Measurements from ENCODE around the gene LOXHD1.

Gene LOXHD1

DNA sequence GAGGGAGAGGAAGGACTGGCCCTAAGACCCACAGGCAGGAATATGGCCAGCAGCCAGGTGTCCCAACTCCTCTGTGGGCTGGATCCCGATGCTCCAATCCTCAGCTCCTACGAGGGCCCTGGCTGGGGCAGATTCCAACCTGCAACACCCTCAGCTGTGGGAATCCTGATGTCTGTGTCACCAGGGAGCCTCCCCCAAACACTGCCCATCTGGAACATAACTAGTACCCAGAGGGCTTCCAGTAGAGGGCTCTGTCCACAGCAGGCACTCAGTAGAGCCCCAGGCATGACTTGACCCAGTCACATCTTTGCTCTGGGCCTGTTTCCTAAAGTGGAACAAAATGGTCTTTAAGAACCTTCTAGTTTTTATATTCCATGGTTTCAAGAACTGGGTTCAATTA, 20.6 kb upstream of the LOXHD1 start:
- TF ChIP-seq FOXA1 (IDR thresholded peaks at IDR 0.05) (no peak), L3MBTL2 (conservative IDR thresholded peaks at IDR 0.05) (no peak), PKNOX1 (IDR thresholded peaks at IDR 0.05) (no peak), FOXK2 (IDR thresholded peaks at IDR 0.05) (no peak), ELF4 (IDR thresholded peaks at IDR 0.05) (no peak), LEF1 (IDR thresholded peaks at IDR 0.05; ENCODE audit: borderline replicate concordance) (no peak), SP1 (IDR thresholded peaks at IDR 0.05) (no peak), TARDBP (IDR thresholded peaks at IDR 0.05) (no peak)
- CTCF ChIA-PET: interaction anchor here (0.8 kb wide), 1 partner anchor 19 kb away, joined by 3 read pairs; no protein-coding TSS in a partner anchor
- POLR2A ChIA-PET: no interaction called here
- DNase-seq (ENCODE audit: extremely low spot score): no peak

DNA sequence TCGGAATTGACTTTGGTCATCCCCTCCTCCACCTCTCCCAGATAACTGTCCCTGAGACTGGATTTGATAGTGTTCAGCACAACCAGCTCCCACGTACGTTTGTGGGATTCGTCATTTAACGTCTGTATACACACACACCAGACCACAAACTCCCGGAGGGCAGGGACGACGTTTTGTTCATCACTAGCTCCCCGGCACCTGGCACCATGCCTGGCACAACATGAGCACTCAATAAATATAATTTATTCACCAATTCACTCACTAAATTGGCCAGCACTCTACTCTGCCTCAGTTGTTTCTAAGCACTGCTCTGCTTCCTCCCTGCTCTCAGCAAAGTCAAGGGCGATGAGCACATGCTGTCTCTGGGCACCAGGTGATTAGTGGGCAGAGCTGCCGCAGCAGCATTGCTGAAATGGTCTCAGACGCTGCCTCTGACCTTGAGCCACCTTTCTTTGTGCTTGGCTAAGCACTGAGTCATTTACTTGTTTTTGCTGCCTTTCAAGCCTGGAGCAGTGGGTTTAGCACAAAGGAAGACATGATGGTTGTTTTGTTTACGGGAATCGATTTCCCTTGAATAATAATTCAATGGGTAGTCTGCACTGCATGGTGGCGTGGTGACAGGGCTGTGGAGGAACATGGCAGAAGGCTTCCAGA, 19.3 kb upstream of the LOXHD1 start:
- CTCF ChIA-PET: interaction anchor here (0.6 kb wide), 1 partner anchor 25 kb away, joined by 3 read pairs; no protein-coding TSS in a partner anchor
- no peak for DNase-seq (ENCODE audit: extremely low spot score)
- TF ChIP-seq FOXK2 (IDR thresholded peaks at IDR 0.05): no peak
- no peak for TF ChIP-seq ZNF384 (IDR thresholded peaks at IDR 0.05)
- TF ChIP-seq LEF1 (IDR thresholded peaks at IDR 0.05; ENCODE audit: borderline replicate concordance): no peak
- no peak for TF ChIP-seq SP1 (IDR thresholded peaks at IDR 0.05)
- TF ChIP-seq PKNOX1 (IDR thresholded peaks at IDR 0.05): no peak
- TF ChIP-seq FOXA1 (IDR thresholded peaks at IDR 0.05): no peak
- no peak for TF ChIP-seq FOXM1 (IDR thresholded peaks at IDR 0.05; ENCODE audit: borderline replicate concordance)
- no peak for TF ChIP-seq L3MBTL2 (conservative IDR thresholded peaks at IDR 0.05)
- no peak for TF ChIP-seq BHLHE40 (IDR thresholded peaks at IDR 0.05; ENCODE audit: borderline replicate concordance)
- TF ChIP-seq HDGF (IDR thresholded peaks at IDR 0.05; ENCODE audit: borderline replicate concordance): no peak
- TF ChIP-seq NFRKB (IDR thresholded peaks at IDR 0.05): no peak
- no peak for TF ChIP-seq ELF4 (IDR thresholded peaks at IDR 0.05)
- TF ChIP-seq CTBP1 (IDR thresholded peaks at IDR 0.05; ENCODE audit: borderline replicate concordance): no peak
- no peak for TF ChIP-seq ARNT (IDR thresholded peaks at IDR 0.05)
- TF ChIP-seq SUZ12 (IDR thresholded peaks at IDR 0.05): no peak
- TF ChIP-seq TARDBP (IDR thresholded peaks at IDR 0.05): no peak
- POLR2A ChIA-PET: no interaction called here

- CTCF ChIA-PET: no interaction called here
- no peak for TF ChIP-seq SUZ12 (IDR thresholded peaks at IDR 0.05)
- TF ChIP-seq ELF4 (IDR thresholded peaks at IDR 0.05): no peak
- TF ChIP-seq HDGF (IDR thresholded peaks at IDR 0.05; ENCODE audit: borderline replicate concordance): no peak
- TF ChIP-seq L3MBTL2 (conservative IDR thresholded peaks at IDR 0.05): no peak
- no peak for TF ChIP-seq ZNF384 (IDR thresholded peaks at IDR 0.05)
- TF ChIP-seq TARDBP (IDR thresholded peaks at IDR 0.05): no peak
- no peak for TF ChIP-seq FOXK2 (IDR thresholded peaks at IDR 0.05)
- no peak for TF ChIP-seq LEF1 (IDR thresholded peaks at IDR 0.05; ENCODE audit: borderline replicate concordance)
- TF ChIP-seq CTBP1 (IDR thresholded peaks at IDR 0.05; ENCODE audit: borderline replicate concordance): no peak
- TF ChIP-seq BHLHE40 (IDR thresholded peaks at IDR 0.05; ENCODE audit: borderline replicate concordance): no peak
- TF ChIP-seq SP1 (IDR thresholded peaks at IDR 0.05): no peak
- TF ChIP-seq NFRKB (IDR thresholded peaks at IDR 0.05): no peak
- TF ChIP-seq ARNT (IDR thresholded peaks at IDR 0.05): no peak
- no peak for TF ChIP-seq PKNOX1 (IDR thresholded peaks at IDR 0.05)
- no peak for TF ChIP-seq FOXA1 (IDR thresholded peaks at IDR 0.05)
- TF ChIP-seq FOXM1 (IDR thresholded peaks at IDR 0.05; ENCODE audit: borderline replicate concordance): no peak
- POLR2A ChIA-PET: no interaction called here
- no peak for DNase-seq (ENCODE audit: extremely low spot score)
These were observed 18.1 kb upstream of the LOXHD1 start for GRCh38 chr18:46675112-46675511.

GRCh38 chr18:46672062-46672970, 15.3 kb upstream of the LOXHD1 start:
- TF ChIP-seq ZNF384 (IDR thresholded peaks at IDR 0.05) (no peak), ARNT (IDR thresholded peaks at IDR 0.05) (no peak), SP1 (IDR thresholded peaks at IDR 0.05) (no peak), L3MBTL2 (conservative IDR thresholded peaks at IDR 0.05) (no peak)
- DNase-seq (ENCODE audit: extremely low spot score): no peak
- POLR2A ChIA-PET: no interaction called here
- CTCF ChIA-PET: interaction anchor here (1.3 kb wide), 1 partner anchor 14 kb away, joined by 5 read pairs; no protein-coding TSS in a partner anchor

DNA sequence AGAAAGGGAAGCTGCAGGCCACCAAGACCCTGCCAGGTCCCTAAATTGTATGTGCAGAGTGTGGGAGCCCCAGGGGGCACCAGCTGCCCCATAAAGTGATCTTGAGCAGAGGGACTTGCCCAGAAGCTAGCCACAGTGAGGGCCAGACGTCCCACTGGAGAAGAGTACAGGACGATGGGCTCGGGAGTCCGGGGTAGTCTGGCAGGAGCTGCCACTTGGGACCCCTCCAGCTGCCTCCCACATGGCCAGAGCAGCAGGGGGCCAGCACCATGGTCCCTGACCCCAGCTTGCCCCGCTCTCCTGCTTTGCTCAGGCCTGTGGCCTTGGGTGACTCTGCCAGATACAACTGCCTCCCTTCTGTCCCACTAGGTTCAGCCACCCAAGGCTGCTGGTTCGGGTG, 11.7 kb upstream of the LOXHD1 start:
- DNase-seq (ENCODE audit: extremely low spot score): no peak
- POLR2A ChIA-PET: no interaction called here
- CTCF ChIA-PET: no interaction called here
- TF ChIP-seq ELF4 (IDR thresholded peaks at IDR 0.05) (no peak), BHLHE40 (IDR thresholded peaks at IDR 0.05; ENCODE audit: borderline replicate concordance) (no peak), FOXK2 (IDR thresholded peaks at IDR 0.05) (no peak), FOXM1 (IDR thresholded peaks at IDR 0.05; ENCODE audit: borderline replicate concordance) (no peak), TARDBP (IDR thresholded peaks at IDR 0.05) (no peak)

DNA sequence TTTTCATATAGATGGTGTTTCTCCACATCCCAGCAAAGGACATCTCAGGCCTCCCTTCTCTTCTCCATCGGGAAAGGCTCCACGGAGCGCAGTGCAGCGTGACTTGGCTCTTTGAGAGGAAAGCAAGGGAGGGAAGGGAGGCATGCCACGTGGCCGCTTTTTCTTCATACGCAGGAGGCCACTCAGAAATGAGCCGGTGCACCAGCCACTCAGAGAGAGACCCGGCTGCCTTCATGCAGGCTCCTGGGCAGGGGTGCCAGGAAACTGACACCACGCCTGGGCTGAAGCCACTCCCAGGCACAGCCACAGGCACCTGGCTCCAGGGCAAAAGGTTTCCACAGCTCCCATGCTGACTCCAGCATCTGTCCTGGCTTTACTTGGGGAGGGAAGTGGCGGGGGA, 11.1 kb upstream of the LOXHD1 start:
- ChIA-PET POLR2A (no interaction called here), CTCF (no interaction called here)
- no peak for DNase-seq (ENCODE audit: extremely low spot score)
- TF ChIP-seq PKNOX1 (IDR thresholded peaks at IDR 0.05) (no peak), LEF1 (IDR thresholded peaks at IDR 0.05; ENCODE audit: borderline replicate concordance) (no peak), ELF4 (IDR thresholded peaks at IDR 0.05) (no peak), FOXM1 (IDR thresholded peaks at IDR 0.05; ENCODE audit: borderline replicate concordance) (no peak), ARNT (IDR thresholded peaks at IDR 0.05) (no peak), FOXA1 (IDR thresholded peaks at IDR 0.05) (no peak), NFRKB (IDR thresholded peaks at IDR 0.05) (no peak), FOXK2 (IDR thresholded peaks at IDR 0.05) (no peak), CTBP1 (IDR thresholded peaks at IDR 0.05; ENCODE audit: borderline replicate concordance) (no peak), L3MBTL2 (conservative IDR thresholded peaks at IDR 0.05) (no peak), SP1 (IDR thresholded peaks at IDR 0.05) (no peak), ZNF384 (IDR thresholded peaks at IDR 0.05) (no peak), HDGF (IDR thresholded peaks at IDR 0.05; ENCODE audit: borderline replicate concordance) (no peak), SUZ12 (IDR thresholded peaks at IDR 0.05) (no peak)

Data from HEK293T (cell line).